A549 (cell line): ENCODE results near the gene TPSB2. TPM values are rescaled to one million over a fixed set of nuclear protein-coding genes. Genes with fewer than 3 reads are reported as not detected.

Experiments used
- ATAC-seq, 2 experiments: fragments of 200-7000 bp in 1 of 2; fragments of >200 bp in 1 of 2; cut with Nextera tagmentation in 1 of 2; cut with Tn5 transposase in 1 of 2; 3 replicates each; pipeline versions ENCODE4 v1.8.0 to v1.9.1; 2018 to 2020; ENCODE audit warnings: mild to moderate bottlenecking in 1 of 2, moderate library complexity in 1 of 2
- CTCF ChIA-PET: fragments of 300-600 bp; sonication (Branson Sonifier 250); formaldehyde crosslinking; extraction: SDS; loops from one replicate; lab custom pipeline; 2021; ENCODE audit warnings: antibody characterized with exemption, inconsistent platforms; lab: Yijun Ruan, JAX
- POLR2A ChIA-PET: fragments of 350-600 bp; formaldehyde crosslinking; extraction: SDS; loops from one replicate; lab custom pipeline; 2021; ENCODE audit warnings: antibody characterized with exemption, inconsistent platforms; lab: Yijun Ruan, JAX
- DNase-seq, 2 experiments: peaks; one replicate each; pipeline versions ENCODE4 v3.0.0 to v3.0.0-alpha.2; 2011 to 2016; ENCODE audit warnings: low read depth in 1 of 2, low spot score in 1 of 2
- FAIRE-seq: peaks from 2 replicates; lab custom pipeline; 2011; peaks lifted over from hg19 to GRCh38; lab: Jason Lieb, UNC
- H3K27ac ChIP-seq, 2 experiments: fragments of >200 bp; sonication (Bioruptor Twin); formaldehyde crosslinking; 3 replicates each; pipeline ENCODE4 v1.5.1; 2016 to 2017
- H3K4me1 ChIP-seq: fragments of >200 bp; sonication (Bioruptor Twin); formaldehyde crosslinking; 3 replicates; pipeline ENCODE4 v1.6.1; 2016
- H3K4me2 ChIP-seq: fragments of >200 bp; sonication (Bioruptor Twin); formaldehyde crosslinking; 3 replicates; pipeline ENCODE4 v1.6.1; 2016
- H3K4me3 ChIP-seq: fragments of >200 bp; sonication (Bioruptor Twin); formaldehyde crosslinking; 3 replicates; pipeline ENCODE4 v1.5.1; 2016
- H3K9me3 ChIP-seq: fragments of >200 bp; sonication (Bioruptor Twin); formaldehyde crosslinking; 3 replicates; pipeline ENCODE4 v1.6.1; 2016
- ATOH8 ChIP-seq: fragments of 250-450 bp; sonication (Bioruptor Pico); IDR thresholded peaks from 2 replicates; pipeline ENCODE4 v1.5.0; 2020; ENCODE audit warnings: low read depth, mild to moderate bottlenecking, moderate library complexity
- CBX2 ChIP-seq: fragments of 200-600 bp; sonication (generic); IDR thresholded peaks from 2 replicates; pipeline ENCODE4 v1.6.1; 2016; ENCODE audit warnings: low read depth, mild to moderate bottlenecking, borderline replicate concordance
- CBX8 ChIP-seq: fragments of 200-600 bp; sonication (generic); IDR thresholded peaks from 2 replicates; pipeline ENCODE4 v1.6.1; 2016
- CHD2 ChIP-seq: fragments of 150-350 bp; IDR thresholded peaks from 2 replicates; pipeline ENCODE4 v1.6.1; 2014; ENCODE audit warnings: low read length; ENCODE audit not compliant: partially characterized antibody
- CTCF ChIP-seq: fragments of >200 bp; sonication (Bioruptor Twin); formaldehyde crosslinking; IDR thresholded peaks from 3 replicates; pipeline ENCODE4 v1.5.1; 2016
- EHMT2 ChIP-seq: fragments of 200-600 bp; sonication (generic); IDR thresholded peaks from 2 replicates; pipeline ENCODE4 v1.6.1; 2016; ENCODE audit warnings: antibody characterized with exemption, low read depth, mild to moderate bottlenecking, moderate library complexity
- ELK1 ChIP-seq: fragments of 150-350 bp; IDR thresholded peaks from 2 replicates; pipeline ENCODE4 v1.6.1; 2014; ENCODE audit warnings: low read depth, mild to moderate bottlenecking, low read length
- ESRRA ChIP-seq: fragments of 150-350 bp; IDR thresholded peaks from 2 replicates; pipeline ENCODE4 v1.6.1; 2014; ENCODE audit warnings: mild to moderate bottlenecking, low read length, borderline replicate concordance
- FOSB ChIP-seq: fragments of 250-450 bp; sonication (Bioruptor Pico); IDR thresholded peaks from 2 replicates; pipeline ENCODE4 v1.5.0; 2020; ENCODE audit warnings: mild to moderate bottlenecking, moderate library complexity
- FOSL2 ChIP-seq, 2 experiments: fragments of 450-650 bp in 1 of 2; fragments of >200 bp in 1 of 2; sonication (Bioruptor Twin) in 1 of 2; formaldehyde crosslinking; IDR thresholded peaks; 2 replicates each; pipeline versions ENCODE4 v1.5.0 to v1.6.1; 2016 to 2020; ENCODE audit warnings: mild to moderate bottlenecking in 1 of 2, moderate library complexity in 1 of 2
- FOXS1 ChIP-seq: fragments of 250-450 bp; sonication (Bioruptor Pico); IDR thresholded peaks from 2 replicates; pipeline ENCODE4 v1.5.0; 2020; ENCODE audit warnings: mild to moderate bottlenecking, moderate library complexity
- GATA3 ChIP-seq: IDR thresholded peaks from 2 replicates; pipeline ENCODE4 v1.6.1; 2012; ENCODE audit warnings: borderline replicate concordance
- HES2 ChIP-seq: fragments of >200 bp; sonication (Bioruptor Twin); formaldehyde crosslinking; IDR thresholded peaks from 2 replicates; pipeline ENCODE4 v1.6.1; 2016
- HOXB13 ChIP-seq: fragments of 250-450 bp; sonication (Bioruptor Pico); IDR thresholded peaks from 2 replicates; pipeline ENCODE4 v1.5.0; 2020; ENCODE audit warnings: low read depth, mild to moderate bottlenecking, moderate library complexity
- KDM5A ChIP-seq: fragments of 200-600 bp; sonication (generic); IDR thresholded peaks from 2 replicates; pipeline ENCODE4 v1.6.1; 2016; ENCODE audit warnings: antibody characterized with exemption, mild to moderate bottlenecking
- MAX ChIP-seq: IDR thresholded peaks from 2 replicates; pipeline ENCODE4 v1.6.1; 2012
- MAZ ChIP-seq: fragments of 150-350 bp; IDR thresholded peaks from 2 replicates; pipeline ENCODE4 v1.6.1; 2014; ENCODE audit warnings: antibody characterized with exemption, low read depth, low read length, borderline replicate concordance
- PHF8 ChIP-seq: fragments of 200-600 bp; sonication (generic); IDR thresholded peaks from 2 replicates; pipeline ENCODE4 v1.6.1; 2016; ENCODE audit warnings: low read depth, mild to moderate bottlenecking, antibody characterized with exemption, moderate library complexity, borderline replicate concordance
- POLR2A ChIP-seq: IDR thresholded peaks from 2 replicates; pipeline ENCODE4 v1.6.1; 2012; ENCODE audit warnings: mild to moderate bottlenecking, low read length
- RAD21 ChIP-seq, 2 experiments: fragments of >200 bp in 1 of 2; sonication (Bioruptor Twin) in 1 of 2; formaldehyde crosslinking in 1 of 2; IDR thresholded peaks in 1 of 2; conservative IDR thresholded peaks in 1 of 2; 2 replicates in 1 of 2; 3 replicates in 1 of 2; pipeline ENCODE4 v1.6.1; 2012 to 2018; ENCODE audit warnings: inconsistent platforms in 1 of 2
- RFX5 ChIP-seq: fragments of 450-650 bp; IDR thresholded peaks from 2 replicates; pipeline ENCODE4 v1.7.1; 2014; ENCODE audit warnings: antibody characterized with exemption, mild to moderate bottlenecking, moderate library complexity
- SMC3 ChIP-seq: fragments of >200 bp; sonication (Bioruptor Twin); formaldehyde crosslinking; IDR thresholded peaks from 3 replicates; pipeline ENCODE4 v1.6.1; 2018; ENCODE audit warnings: inconsistent platforms
- SREBF2 ChIP-seq: fragments of 450-650 bp; IDR thresholded peaks from 2 replicates; pipeline ENCODE4 v1.6.1; 2014; ENCODE audit warnings: mild to moderate bottlenecking, moderate library complexity
- TP53 ChIP-seq: fragments of 250-450 bp; sonication (Bioruptor Pico); IDR thresholded peaks from 2 replicates; pipeline ENCODE4 v1.5.0; 2021; ENCODE audit warnings: mild to moderate bottlenecking, moderate library complexity
- USF2 ChIP-seq: fragments of 450-650 bp; IDR thresholded peaks from 2 replicates; pipeline ENCODE4 v1.6.1; 2014; ENCODE audit warnings: antibody characterized with exemption
- ZFP36 ChIP-seq: fragments of 450-650 bp; IDR thresholded peaks from 2 replicates; pipeline ENCODE4 v1.6.1; 2014; ENCODE audit warnings: borderline replicate concordance; ENCODE audit not compliant: partially characterized antibody
- ZNF302 ChIP-seq: fragments of 250-450 bp; sonication (Bioruptor Pico); IDR thresholded peaks from 2 replicates; pipeline ENCODE4 v1.9.0; 2021; ENCODE audit warnings: inconsistent platforms, mild to moderate bottlenecking, moderate library complexity
- WGBS: methylation state at CpG from one replicate; pipeline ENCODE4 v1.1.6; 2017; ENCODE audit errors: missing lambda C conversion rate; 5-methylcytosine and 5-hydroxymethylcytosine counted together
- polyA plus RNA-seq, 4 experiments: library from polyadenylated mRNA; depleted of rRNA in 3 of 4; stranded (reverse); fragments of >200 nt; fragmentation: RNase III in 1 of 4; extraction: RNeasy Plus Mini Kit Qiagen cat#74134 plus additional on column Dnase treatment in 1 of 4; gene quantifications; 2 replicates in 3 of 4; 3 replicates in 1 of 4; pipeline ENCODE4 v1.2.3, GENCODE V29; 2011 to 2017

The TPSB2 gene
- polyA plus RNA-seq, 2 of the 4 experiments (the other 2 are of a cell fraction), result not detected

GRCh38 chr16:1194665-1195392 is 35.2 kb downstream of the TPSB2 start:
- Histone ChIP-seq H3K4me3 (no peak overlapping the region), H3K4me1 (peaks cover 27% of the 10 kb centered on the region), H3K4me2 (0 out of 3 replicates have a peak overlapping the region, but pooled peaks have one; percentile 30), H3K27ac (peak overlapping the region in 1 of 2 experiments; percentile 57; a peak in 3 of 6 replicates), H3K9me3 (no peaks in the 10 kb centered on the region)
- FAIRE-seq (no peak), DNase-seq (no peak), ATAC-seq (peak; percentile 21 to 65; a peak in 3 of 6 replicates)
- TF ChIP-seq RFX5, result no peak
- TF ChIP-seq SREBF2, result no peak
- no peak for TF ChIP-seq CHD2
- no peak for TF ChIP-seq CBX2
- no peak for TF ChIP-seq FOSB
- no peak for TF ChIP-seq ZNF302 (CRISPR knock-in tag)
- no peak for TF ChIP-seq ELK1
- no peak for TF ChIP-seq MAZ
- TF ChIP-seq POLR2A, result no peak
- TF ChIP-seq MAX, result no peak
- no peak for TF ChIP-seq FOXS1 (CRISPR knock-in tag)
- TF ChIP-seq CTCF, result peak; percentile 89
- no peak for TF ChIP-seq CBX8
- TF ChIP-seq TP53 (CRISPR knock-in tag), result no peak
- peak; percentile 99 for TF ChIP-seq SMC3
- no peak for TF ChIP-seq GATA3
- no peak for TF ChIP-seq USF2
- no peak for TF ChIP-seq KDM5A
- peak; percentile 83 to 95 for TF ChIP-seq RAD21 (conservative IDR thresholded peaks at IDR 0.05 in 1 of 2, IDR thresholded peaks at IDR 0.05 in 1 of 2)
- TF ChIP-seq ZFP36, result no peak
- no peak for TF ChIP-seq HOXB13 (CRISPR knock-in tag)
- TF ChIP-seq FOSL2 (IDR thresholded peaks at IDR 0.05), result no peak
- TF ChIP-seq FOSL2 (CRISPR knock-in tag; IDR thresholded peaks at IDR 0.05), result no peak
- ChIA-PET POLR2A (no interaction called here), CTCF (interaction anchor here (0.7 to 5.8 kb wide), 34 partner anchors 7 to 434 kb away, joined by 3 to 53 read pairs (median 4); partner anchors contain the start of gene MSLN)
- 58% methylated on average over 16 of the region's 61 CpGs for WGBS

- POLR2A ChIA-PET, result no interaction called here
- 0 out of 3 replicates have a peak overlapping the region, but pooled peaks have one; percentile 30 for H3K4me2 ChIP-seq
- no peaks in the 10 kb centered on the region for H3K9me3 ChIP-seq
- TF ChIP-seq ATOH8 (CRISPR knock-in tag) (no peak), ESRRA (no peak), RFX5 (no peak), PHF8 (no peak), ZNF302 (CRISPR knock-in tag) (no peak), HES2 (no peak), EHMT2 (no peak), USF2 (no peak)
- no peak overlapping the region for H3K4me3 ChIP-seq
- DNase-seq (no peak), ATAC-seq (peak; percentile 3 to 33; a peak in 3 of 6 replicates), FAIRE-seq (no peak)
- H3K27ac ChIP-seq, result peak overlapping the region in 1 of 2 experiments; percentile 57; a peak in 3 of 6 replicates
- H3K4me1 ChIP-seq, result peaks cover 27% of the 10 kb centered on the region
- WGBS, result 70% methylated on average over 20 of the region's 29 CpGs
- CTCF ChIA-PET, result interaction anchor here (0.6 to 5.8 kb wide), 36 partner anchors 9 to 433 kb away, joined by 3 to 53 read pairs (median 4); partner anchors contain the start of gene MSLN
Measured at GRCh38 chr16:1193825-1194581, 36.0 kb downstream of the TPSB2 start.
